ENCODE results near the gene KRTAP1-3.
"Not testable (repeated sequence)": the region's sequence is repeated elsewhere in the genome, so short reads cannot be mapped to it uniquely, and the experiment has no call there.

The KRTAP1-3 gene

GRCh38 chr17:41034346-41034935, at the start of gene KRTAP1-3:
Gene KRTAP1-3, minus strand, starts transcription at chr17:41034874. Its CDS starts 53 bp downstream, at chr17:41034821.
- DNase-seq (ENCODE audit: low spot score): not testable (repeated sequence)

- DNase-seq (ENCODE audit: low spot score): not testable (repeated sequence)
Observed at GRCh38 chr17:41084100-41084856, 49.6 kb upstream of the KRTAP1-3 start, which contains the start of gene KRTAP4-7. Gene KRTAP4-7, plus strand, starts transcription at chr17:41084150. Its CDS starts 57 bp downstream, at chr17:41084207.

GRCh38 chr17:41083427-41083826, 48.8 kb upstream of the KRTAP1-3 start:
- not testable (repeated sequence) for DNase-seq (ENCODE audit: low spot score)

GRCh38 chr17:41082626-41083025, 48.0 kb upstream of the KRTAP1-3 start:
- DNase-seq (ENCODE audit: low spot score): no peak

- no peak for DNase-seq (ENCODE audit: low spot score)
Observed at GRCh38 chr17:41076788-41077187, 42.1 kb upstream of the KRTAP1-3 start.

GRCh38 chr17:41073676-41074075, 39.0 kb upstream of the KRTAP1-3 start:
- DNase-seq (ENCODE audit: low spot score): no peak

- DNase-seq (ENCODE audit: low spot score): no peak
Observed at GRCh38 chr17:41071606-41072360, 37.1 kb upstream of the KRTAP1-3 start.

- no peak for DNase-seq (ENCODE audit: low spot score)
Observed at GRCh38 chr17:41069031-41069430, 34.4 kb upstream of the KRTAP1-3 start.

- DNase-seq (ENCODE audit: low spot score): no peak
Observed at GRCh38 chr17:41067281-41067680, 32.6 kb upstream of the KRTAP1-3 start.

- no peak for DNase-seq (ENCODE audit: low spot score)
Observed at GRCh38 chr17:41065829-41066624, 31.4 kb upstream of the KRTAP1-3 start, which contains the start of gene KRTAP2-4. Gene KRTAP2-4, minus strand, starts transcription at chr17:41065879. Its CDS starts 34 bp downstream, at chr17:41065845.

GRCh38 chr17:41065016-41065689, 30.5 kb upstream of the KRTAP1-3 start:
- not testable (repeated sequence) for DNase-seq (ENCODE audit: low spot score)

GRCh38 chr17:41064301-41064700, 29.6 kb upstream of the KRTAP1-3 start:
- DNase-seq (ENCODE audit: low spot score): no peak

GRCh38 chr17:41063449-41063848, 28.8 kb upstream of the KRTAP1-3 start:
- no peak for DNase-seq (ENCODE audit: low spot score)

- DNase-seq (ENCODE audit: low spot score): no peak
Observed at GRCh38 chr17:41061964-41062363, 27.3 kb upstream of the KRTAP1-3 start.

- DNase-seq (ENCODE audit: low spot score): no peak
Observed at GRCh38 chr17:41060052-41060604, 25.5 kb upstream of the KRTAP1-3 start, which contains the start of gene KRTAP2-3. Gene KRTAP2-3, minus strand, starts transcription at chr17:41060114. Its CDS starts 64 bp downstream, at chr17:41060050.

GRCh38 chr17:41059276-41060051, 24.8 kb upstream of the KRTAP1-3 start:
- not testable (repeated sequence) for DNase-seq (ENCODE audit: low spot score)

- no peak for DNase-seq (ENCODE audit: low spot score)
Observed at GRCh38 chr17:41058741-41059140, 24.1 kb upstream of the KRTAP1-3 start.

- DNase-seq (ENCODE audit: low spot score): no peak
Observed at GRCh38 chr17:41057547-41057946, 22.9 kb upstream of the KRTAP1-3 start.

GRCh38 chr17:41055130-41055529, 20.5 kb upstream of the KRTAP1-3 start, which contains the start of gene KRTAP2-2:
Gene KRTAP2-2, minus strand, starts transcription at chr17:41055230. Its CDS starts 19 bp downstream, at chr17:41055211.
- not testable (repeated sequence) for DNase-seq (ENCODE audit: low spot score)

- DNase-seq (ENCODE audit: low spot score): not testable (repeated sequence)
Observed at GRCh38 chr17:41054556-41054955, 19.9 kb upstream of the KRTAP1-3 start.
